Measurements from ENCODE around the gene F2RL1. TPM values are rescaled to one million over a fixed set of nuclear protein-coding genes. Genes with fewer than 3 reads are reported as not detected.
A peak's percentile ranks its signal among the peaks of the same experiment; 100 is the strongest.

The F2RL1 gene
- total and polyA plus RNA-seq, 2 of the 13 experiments (the other 11 are each of a cell fraction or from before 2014, with no cell fraction given) = 9.9 to 23.0 TPM

- peak; percentile 67 for ATAC-seq
- FAIRE-seq = no peak
- TF ChIP-seq ZNF562 (CRISPR knock-in tag; IDR thresholded peaks at IDR 0.05; ENCODE audit: borderline replicate concordance) (no peak), CBFB (CRISPR knock-in tag; IDR thresholded peaks at IDR 0.05) (no peak), ZNF350 (CRISPR knock-in tag; IDR thresholded peaks at IDR 0.05; ENCODE audit: borderline replicate concordance, low read depth) (no peak), FOXK2 (IDR thresholded peaks at IDR 0.05) (no peak), EZH2 (conservative IDR thresholded peaks at IDR 0.05; ENCODE audit: low read depth, low read length) (no peak), SKI (IDR thresholded peaks at IDR 0.05; ENCODE audit: partially characterized antibody) (no peak), ZMYM4 (CRISPR knock-in tag; IDR thresholded peaks at IDR 0.05) (no peak), ZIK1 (CRISPR knock-in tag; IDR thresholded peaks at IDR 0.05; ENCODE audit: borderline replicate concordance, low read depth) (no peak), CEBPB (IDR thresholded peaks at IDR 0.05; ENCODE audit: borderline replicate concordance, low read depth, low read length) (no peak), ZNF337 (CRISPR knock-in tag; IDR thresholded peaks at IDR 0.05; ENCODE audit: borderline replicate concordance, low read depth) (no peak), SMYD3 (CRISPR knock-in tag; IDR thresholded peaks at IDR 0.05) (no peak), HNF4G (IDR thresholded peaks at IDR 0.05; ENCODE audit: borderline replicate concordance, low read depth, low read length) (0 out of 2 replicates have a peak, but pooled peaks have one; percentile 7), HNF4G (CRISPR knock-in tag; IDR thresholded peaks at IDR 0.05; ENCODE audit: borderline replicate concordance, low read depth) (no peak), FOXA3 (CRISPR knock-in tag; IDR thresholded peaks at IDR 0.05) (no peak)
- TF ChIP-seq, protein P1, sequence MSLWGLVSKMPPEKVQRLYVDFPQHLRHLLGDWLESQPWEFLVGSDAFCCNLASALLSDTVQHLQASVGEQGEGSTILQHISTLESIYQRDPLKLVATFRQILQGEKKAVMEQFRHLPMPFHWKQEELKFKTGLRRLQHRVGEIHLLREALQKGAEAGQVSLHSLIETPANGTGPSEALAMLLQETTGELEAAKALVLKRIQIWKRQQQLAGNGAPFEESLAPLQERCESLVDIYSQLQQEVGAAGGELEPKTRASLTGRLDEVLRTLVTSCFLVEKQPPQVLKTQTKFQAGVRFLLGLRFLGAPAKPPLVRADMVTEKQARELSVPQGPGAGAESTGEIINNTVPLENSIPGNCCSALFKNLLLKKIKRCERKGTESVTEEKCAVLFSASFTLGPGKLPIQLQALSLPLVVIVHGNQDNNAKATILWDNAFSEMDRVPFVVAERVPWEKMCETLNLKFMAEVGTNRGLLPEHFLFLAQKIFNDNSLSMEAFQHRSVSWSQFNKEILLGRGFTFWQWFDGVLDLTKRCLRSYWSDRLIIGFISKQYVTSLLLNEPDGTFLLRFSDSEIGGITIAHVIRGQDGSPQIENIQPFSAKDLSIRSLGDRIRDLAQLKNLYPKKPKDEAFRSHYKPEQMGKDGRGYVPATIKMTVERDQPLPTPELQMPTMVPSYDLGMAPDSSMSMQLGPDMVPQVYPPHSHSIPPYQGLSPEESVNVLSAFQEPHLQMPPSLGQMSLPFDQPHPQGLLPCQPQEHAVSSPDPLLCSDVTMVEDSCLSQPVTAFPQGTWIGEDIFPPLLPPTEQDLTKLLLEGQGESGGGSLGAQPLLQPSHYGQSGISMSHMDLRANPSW (CRISPR knock-in tag; IDR thresholded peaks at IDR 0.05; ENCODE audit: borderline replicate concordance) = no peak
- TF ChIP-seq, protein P2, sequence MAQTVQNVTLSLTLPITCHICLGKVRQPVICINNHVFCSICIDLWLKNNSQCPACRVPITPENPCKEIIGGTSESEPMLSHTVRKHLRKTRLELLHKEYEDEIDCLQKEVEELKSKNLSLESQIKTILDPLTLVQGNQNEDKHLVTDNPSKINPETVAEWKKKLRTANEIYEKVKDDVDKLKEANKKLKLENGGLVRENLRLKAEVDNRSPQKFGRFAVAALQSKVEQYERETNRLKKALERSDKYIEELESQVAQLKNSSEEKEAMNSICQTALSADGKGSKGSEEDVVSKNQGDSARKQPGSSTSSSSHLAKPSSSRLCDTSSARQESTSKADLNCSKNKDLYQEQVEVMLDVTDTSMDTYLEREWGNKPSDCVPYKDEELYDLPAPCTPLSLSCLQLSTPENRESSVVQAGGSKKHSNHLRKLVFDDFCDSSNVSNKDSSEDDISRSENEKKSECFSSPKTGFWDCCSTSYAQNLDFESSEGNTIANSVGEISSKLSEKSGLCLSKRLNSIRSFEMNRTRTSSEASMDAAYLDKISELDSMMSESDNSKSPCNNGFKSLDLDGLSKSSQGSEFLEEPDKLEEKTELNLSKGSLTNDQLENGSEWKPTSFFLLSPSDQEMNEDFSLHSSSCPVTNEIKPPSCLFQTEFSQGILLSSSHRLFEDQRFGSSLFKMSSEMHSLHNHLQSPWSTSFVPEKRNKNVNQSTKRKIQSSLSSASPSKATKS (CRISPR knock-in tag; IDR thresholded peaks at IDR 0.05) = no peak
- TF ChIP-seq, protein P3, sequence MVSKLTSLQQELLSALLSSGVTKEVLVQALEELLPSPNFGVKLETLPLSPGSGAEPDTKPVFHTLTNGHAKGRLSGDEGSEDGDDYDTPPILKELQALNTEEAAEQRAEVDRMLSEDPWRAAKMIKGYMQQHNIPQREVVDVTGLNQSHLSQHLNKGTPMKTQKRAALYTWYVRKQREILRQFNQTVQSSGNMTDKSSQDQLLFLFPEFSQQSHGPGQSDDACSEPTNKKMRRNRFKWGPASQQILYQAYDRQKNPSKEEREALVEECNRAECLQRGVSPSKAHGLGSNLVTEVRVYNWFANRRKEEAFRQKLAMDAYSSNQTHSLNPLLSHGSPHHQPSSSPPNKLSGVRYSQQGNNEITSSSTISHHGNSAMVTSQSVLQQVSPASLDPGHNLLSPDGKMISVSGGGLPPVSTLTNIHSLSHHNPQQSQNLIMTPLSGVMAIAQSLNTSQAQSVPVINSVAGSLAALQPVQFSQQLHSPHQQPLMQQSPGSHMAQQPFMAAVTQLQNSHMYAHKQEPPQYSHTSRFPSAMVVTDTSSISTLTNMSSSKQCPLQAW (CRISPR knock-in tag; IDR thresholded peaks at IDR 0.05) = 0 out of 2 replicates have a peak, but pooled peaks have one; percentile 15
- WGBS (ENCODE audit: low lambda C conversion rate) = 6% methylated on average over 2 of the region's 2 CpGs
- in situ Hi-C loops (cut with HindIII; ENCODE audit: extremely low pct_ligation_motif_present, low pct_unique_long_range_greater_than_20kb) (no loop called here), intact Hi-C loops (cut with micrococcal nuclease; ENCODE audit: unreplicated experiment) (no loop called here)
- H3K79me2 ChIP-seq (ENCODE audit: insufficient read depth, low read length) = no peaks in the 10 kb centered on the region
- H3K9me3 ChIP-seq (ENCODE audit: low read length) = no peaks in the 10 kb centered on the region
- no peaks in the 10 kb centered on the region for H4K20me1 ChIP-seq (ENCODE audit: insufficient read depth, low read length)
- no peaks in the 10 kb centered on the region for H3K27me3 ChIP-seq (ENCODE audit: control insufficient read depth in 1 of 2, insufficient read depth in 2 of 2, low read length in 2 of 2)
- H3K36me3 ChIP-seq (replicated peaks in 1 of 2; ENCODE audit: control insufficient read depth in 1 of 2, insufficient read depth in 2 of 2, low read length in 2 of 2) = no peaks in the 10 kb centered on the region
- peak; percentile 69 for DNase-seq (ENCODE audit: low spot score)
- ChIA-PET POLR2A (interaction anchor here (1.0 kb wide), 1 partner anchor 19 kb away, joined by 4 read pairs; no protein-coding TSS in a partner anchor), CTCF (ENCODE audit: low intra/inter-chr PET ratio, low total read pairs) (no interaction called here)
- H3K27ac ChIP-seq (ENCODE audit: extremely low read length, insufficient read depth, low read length) = no peak overlapping the region
- no TSS peak for BruUV-seq (replicated peaks)
- H3K4me3 ChIP-seq (replicated peaks in 1 of 3; ENCODE audit: insufficient read depth in 1 of 3, low read depth in 2 of 3, low read length in 3 of 3) = no peak overlapping the region
- no peak overlapping the region for H2AFZ ChIP-seq (ENCODE audit: low read length)
- no peak overlapping the region for H3K9ac ChIP-seq (ENCODE audit: insufficient read depth, low read depth, low read length)
- 0 out of 2 replicates have a peak overlapping the region, but pooled peaks have one; percentile 1 for H3K4me2 ChIP-seq (ENCODE audit: low read depth, low read length)
- H3K4me1 ChIP-seq (ENCODE audit: insufficient read depth, low read length) = peaks cover 68% of the 10 kb centered on the region
Measured at GRCh38 chr5:76787237-76787636, 31.6 kb upstream of the F2RL1 start.

Data from HepG2 (cell line).